Measurements from ENCODE around the gene KRT2. TPM values are rescaled to one million over a fixed set of nuclear protein-coding genes. Genes with fewer than 3 reads are reported as not detected.

The KRT2 gene
- total RNA-seq, 1 donor from 2014 or later = not detected

DNA sequence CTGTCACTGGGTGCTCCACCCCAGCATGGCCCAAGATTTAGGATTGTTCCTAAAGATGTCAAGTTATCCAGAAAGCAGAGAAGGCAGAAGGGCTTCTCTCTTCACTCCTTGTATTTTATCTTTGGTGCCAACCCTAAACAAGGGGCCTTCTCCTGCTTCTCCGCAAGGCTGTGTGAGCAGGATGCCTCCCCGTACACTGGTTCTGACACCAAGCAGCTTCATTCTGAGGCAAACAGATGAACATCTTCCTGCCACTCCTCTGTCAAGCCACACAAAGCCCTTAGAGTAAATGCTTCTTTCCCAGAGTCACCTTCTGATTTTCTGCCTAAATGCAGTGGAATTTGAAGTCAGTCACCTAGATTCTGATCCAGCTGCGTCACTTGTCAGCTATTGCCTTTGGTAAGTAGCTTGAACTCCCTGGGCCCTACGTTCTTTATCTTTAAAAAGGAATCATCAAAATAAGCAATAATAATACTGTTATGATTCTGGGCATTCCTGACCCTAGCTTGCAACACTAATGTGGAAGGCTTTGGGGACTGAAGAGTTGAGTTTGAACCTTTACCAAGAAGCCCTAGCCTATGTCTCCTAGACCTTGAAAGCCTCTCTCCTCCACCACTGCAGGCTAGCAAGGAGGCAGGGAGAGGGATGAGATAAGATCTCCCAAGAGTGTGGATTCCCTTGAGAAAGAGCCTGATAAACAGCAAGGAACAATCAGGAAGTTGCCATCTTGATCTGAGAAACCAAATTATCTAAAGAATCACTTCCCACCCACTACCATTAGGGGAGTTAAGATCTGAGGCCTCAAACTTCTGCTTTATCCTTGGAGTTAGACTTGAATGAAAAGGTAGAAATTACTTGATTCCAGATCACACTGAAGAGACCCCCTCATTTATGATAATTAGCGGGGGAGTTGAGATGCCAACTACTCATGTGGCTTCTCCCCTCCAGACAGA lies 39.3 kb downstream of the KRT2 start:
- no peaks in the 10 kb centered on the region for H3K36me3 ChIP-seq (ENCODE audit: control insufficient read depth, insufficient read depth, low read length)
- H3K4me3 ChIP-seq (ENCODE audit: low read depth, low read length) = no peak overlapping the region
- peaks cover 9% of the 10 kb centered on the region for H3K27me3 ChIP-seq (ENCODE audit: control insufficient read depth, insufficient read depth, low read length)
- TF ChIP-seq CTCF (IDR thresholded peaks at IDR 0.05; ENCODE audit: insufficient read depth, low read length, severe bottlenecking) = no peak
- FAIRE-seq = no peak
- no peak for DNase-seq (ENCODE audit: low read depth)

DNA sequence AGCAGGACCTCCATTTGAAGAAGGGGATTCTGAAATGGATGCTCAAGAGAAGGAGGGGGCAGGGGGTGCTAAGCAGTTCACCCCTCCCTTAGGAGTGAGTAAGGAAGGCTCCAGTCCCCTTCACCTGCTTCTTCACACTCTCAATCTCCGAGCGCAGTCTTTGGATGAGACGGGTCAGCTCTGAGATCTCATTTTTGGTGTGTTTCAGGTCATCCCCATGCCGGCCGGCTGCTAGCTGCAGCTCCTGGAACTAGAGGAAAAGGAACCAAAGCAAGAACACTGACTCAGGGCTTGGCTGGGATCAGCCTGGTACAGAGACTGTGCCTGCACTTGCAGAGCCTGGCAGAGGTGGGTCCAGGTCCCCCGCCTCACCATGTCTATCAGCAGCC lies 40.9 kb downstream of the KRT2 start:
- H3K36me3 ChIP-seq (ENCODE audit: control insufficient read depth, insufficient read depth, low read length) = no peaks in the 10 kb centered on the region

DNA sequence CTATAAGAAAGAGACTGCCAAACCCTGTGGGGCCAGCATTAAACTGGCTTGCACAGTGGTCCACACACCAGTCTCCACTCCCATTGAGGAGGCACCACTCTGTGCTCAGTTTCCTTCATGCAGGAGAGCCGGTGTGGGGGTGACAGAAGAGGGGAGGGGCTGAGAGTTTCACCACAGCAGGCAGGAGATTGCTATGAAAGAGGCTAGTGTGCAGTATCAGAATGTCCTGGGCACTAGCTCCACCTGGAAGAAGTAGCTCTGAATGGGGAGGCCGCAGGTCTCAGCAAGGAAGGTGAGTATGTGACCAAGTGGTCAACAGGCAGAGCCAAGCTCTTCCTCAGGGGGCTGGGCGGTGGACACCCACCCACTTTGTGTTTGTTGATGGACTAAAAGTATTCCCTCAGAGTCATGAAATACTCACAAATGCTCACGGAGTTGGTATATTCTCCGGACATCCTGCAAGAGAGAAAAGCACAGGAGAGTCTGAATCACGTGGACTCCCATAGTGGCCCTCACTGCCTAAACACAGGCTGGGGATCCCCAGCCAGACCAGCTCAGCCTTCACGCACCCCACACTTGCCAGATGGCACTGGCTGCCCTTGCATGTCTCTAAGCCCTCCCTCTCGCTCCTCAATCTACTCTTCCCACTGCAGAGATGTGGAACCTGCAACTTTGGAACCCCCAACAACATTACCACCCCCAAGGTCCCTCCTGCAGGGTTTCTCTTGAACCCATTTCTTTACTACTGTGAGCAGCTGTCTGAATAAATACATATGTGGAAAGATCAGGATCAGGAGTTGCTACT lies 43.0 kb downstream of the KRT2 start:
- peaks cover 5% of the 10 kb centered on the region for H3K27me3 ChIP-seq (ENCODE audit: control insufficient read depth, insufficient read depth, low read length)
- FAIRE-seq = no peak
- no peaks in the 10 kb centered on the region for H3K36me3 ChIP-seq (ENCODE audit: control insufficient read depth, insufficient read depth, low read length)
- TF ChIP-seq CTCF (IDR thresholded peaks at IDR 0.05; ENCODE audit: insufficient read depth, low read length, severe bottlenecking) = no peak
- DNase-seq (ENCODE audit: low read depth) = no peak
- H3K4me3 ChIP-seq (ENCODE audit: low read depth, low read length) = no peak overlapping the region

More for the DNA sequence above, 40.9 kb downstream of the KRT2 start:
- Histone ChIP-seq H3K4me3 (ENCODE audit: low read depth, low read length) (no peak overlapping the region), H3K27me3 (ENCODE audit: control insufficient read depth, insufficient read depth, low read length) (peaks cover 5% of the 10 kb centered on the region)
- DNase-seq (ENCODE audit: low read depth) (no peak), FAIRE-seq (no peak)
- TF ChIP-seq CTCF (IDR thresholded peaks at IDR 0.05; ENCODE audit: insufficient read depth, low read length, severe bottlenecking) = no peak

GRCh38 chr12:52608161-52608560 lies 43.9 kb downstream of the KRT2 start:
- Histone ChIP-seq H3K36me3 (ENCODE audit: control insufficient read depth, insufficient read depth, low read length) (no peaks in the 10 kb centered on the region), H3K27me3 (ENCODE audit: control insufficient read depth, insufficient read depth, low read length) (peaks cover 5% of the 10 kb centered on the region), H3K4me3 (ENCODE audit: low read depth, low read length) (no peak overlapping the region)
- TF ChIP-seq CTCF (IDR thresholded peaks at IDR 0.05; ENCODE audit: insufficient read depth, low read length, severe bottlenecking) = no peak
- no peak for DNase-seq (ENCODE audit: low read depth)
- no peak for FAIRE-seq

- FAIRE-seq = no peak
- TF ChIP-seq CTCF (IDR thresholded peaks at IDR 0.05; ENCODE audit: insufficient read depth, low read length, severe bottlenecking) = no peak
- no peak overlapping the region for H3K4me3 ChIP-seq (ENCODE audit: low read depth, low read length)
- H3K36me3 ChIP-seq (ENCODE audit: control insufficient read depth, insufficient read depth, low read length) = no peaks in the 10 kb centered on the region
- H3K27me3 ChIP-seq (ENCODE audit: control insufficient read depth, insufficient read depth, low read length) = peaks cover 5% of the 10 kb centered on the region
- DNase-seq (ENCODE audit: low read depth) = no peak
Observed at GRCh38 chr12:52607314-52607713, 44.7 kb downstream of the KRT2 start.

All from bronchial epithelial cell (primary cell).